Pons (tissue), 1 donor: ENCODE results near the gene ANKRD31.
"Not testable (repeated sequence)": the region's sequence is repeated elsewhere in the genome, so short reads cannot be mapped to it uniquely, and the experiment has no call there.

Experiments
- DNase-seq: peaks from one replicate; pipeline ENCODE4 v3.0.0-alpha.2; 2016; ENCODE audit warnings: low spot score

Gene ANKRD31, protein sequence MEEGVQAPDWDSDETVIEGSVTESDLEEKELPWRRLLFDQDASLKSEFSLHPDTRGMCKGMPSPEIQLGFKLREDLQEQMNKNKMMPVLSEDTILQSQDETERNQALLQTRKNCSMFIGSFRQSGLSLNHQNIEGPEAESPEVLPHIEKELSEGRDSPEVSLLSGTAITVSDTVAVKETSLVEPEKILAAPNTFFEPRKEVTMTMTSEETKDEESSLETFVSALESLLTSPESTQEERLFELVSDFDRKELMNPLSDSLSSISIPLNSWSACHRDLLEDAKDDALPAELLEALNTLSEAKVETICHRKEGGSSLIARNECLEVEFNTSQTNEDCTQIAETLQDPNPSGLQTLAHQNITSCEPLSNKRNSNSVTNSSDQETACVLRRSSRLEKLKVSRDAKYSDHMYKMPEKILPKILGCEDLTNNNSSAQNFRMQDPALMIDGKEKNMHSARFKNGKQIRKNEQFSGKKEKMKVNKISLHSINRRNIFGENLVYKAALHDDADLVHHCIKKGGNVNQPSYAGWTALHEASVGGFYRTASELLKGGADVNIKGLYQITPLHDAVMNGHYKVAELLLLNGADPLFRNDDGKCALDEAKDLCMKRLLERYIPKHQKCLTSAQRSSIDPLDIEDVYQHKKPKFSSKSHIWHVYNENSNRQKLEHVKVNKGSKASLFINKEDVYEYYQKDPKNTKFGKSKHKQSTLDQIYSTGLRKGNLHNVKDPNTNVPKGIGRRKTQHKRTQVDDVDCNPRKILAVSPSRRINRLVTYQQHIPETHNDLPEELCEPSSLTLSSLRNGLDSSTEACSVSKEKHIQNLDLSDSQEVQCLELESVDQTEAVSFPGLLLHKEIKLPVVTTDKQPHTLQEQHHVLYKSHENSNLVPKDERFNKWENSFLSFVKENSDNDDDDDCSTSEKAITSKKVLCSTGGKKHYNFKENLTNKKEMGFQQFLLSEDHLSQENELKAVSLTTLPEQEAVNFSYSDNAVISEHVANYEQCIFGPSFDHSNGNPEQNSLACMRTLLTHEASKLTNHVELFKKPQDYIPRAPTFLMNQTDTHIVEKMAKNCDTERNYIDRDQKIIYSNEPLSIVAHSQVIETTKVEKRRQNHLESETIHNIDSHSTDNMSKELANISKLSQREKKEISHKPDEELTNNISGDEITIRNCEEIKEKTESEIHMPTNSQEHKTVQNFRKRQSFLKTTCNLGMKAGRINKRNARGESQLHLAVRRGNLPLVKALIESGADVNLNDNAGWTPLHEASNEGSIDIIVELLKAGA (N-terminal part only)

DNA sequence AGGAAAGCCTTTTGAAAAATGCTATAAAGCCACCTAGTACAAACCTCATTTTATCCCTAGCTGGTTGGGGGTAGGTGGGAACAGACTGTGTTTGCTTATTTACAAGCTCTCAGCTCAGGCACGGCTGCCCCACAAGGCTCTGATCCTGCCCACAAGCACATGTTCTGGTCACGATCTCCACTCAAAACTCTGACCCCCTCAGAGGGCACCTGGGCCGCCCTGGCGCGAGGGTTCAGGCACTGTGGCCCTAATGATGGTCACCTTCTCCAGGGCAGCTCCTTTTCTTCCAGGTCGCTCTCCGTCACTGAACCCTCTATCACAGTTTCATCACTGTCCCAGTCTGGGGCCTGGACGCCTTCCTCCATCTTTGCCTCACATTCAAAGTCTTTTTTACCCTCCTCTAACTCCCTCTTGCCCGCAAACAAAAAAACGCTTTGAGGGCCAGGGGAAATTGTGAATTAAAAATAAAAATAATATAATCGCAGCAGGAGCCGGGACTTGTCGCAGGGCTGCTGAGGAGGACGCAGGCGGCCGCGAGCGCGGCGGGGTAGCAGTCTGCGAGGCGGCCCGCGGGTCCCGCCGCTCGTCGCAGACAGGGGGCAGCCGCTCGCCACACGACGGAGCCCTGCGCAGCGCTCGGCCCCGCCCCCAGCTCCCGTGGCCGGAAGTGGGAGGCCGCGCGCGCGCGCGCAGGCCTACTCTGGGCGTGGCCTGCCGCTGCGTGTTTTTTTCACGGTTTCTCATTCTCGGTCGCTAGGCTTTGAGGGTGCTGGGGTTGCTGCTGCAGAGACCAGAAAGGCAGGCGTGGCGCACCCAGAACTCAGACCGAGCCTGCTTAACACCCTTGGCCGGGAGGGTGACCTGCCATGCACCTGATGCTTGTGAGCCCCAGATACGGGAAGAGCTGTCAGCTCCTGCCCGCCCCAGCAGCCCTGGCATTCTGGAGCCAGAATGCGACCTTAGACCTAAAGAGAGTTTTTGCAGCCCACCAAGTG lies at the start of gene ANKRD31:
Gene ANKRD31 (minus strand): TSS at position 557 of the 995 bp plus-strand sequence. CDS start 192 bp downstream, at position 365.
- DNase-seq, result peak; percentile 83

DNA sequence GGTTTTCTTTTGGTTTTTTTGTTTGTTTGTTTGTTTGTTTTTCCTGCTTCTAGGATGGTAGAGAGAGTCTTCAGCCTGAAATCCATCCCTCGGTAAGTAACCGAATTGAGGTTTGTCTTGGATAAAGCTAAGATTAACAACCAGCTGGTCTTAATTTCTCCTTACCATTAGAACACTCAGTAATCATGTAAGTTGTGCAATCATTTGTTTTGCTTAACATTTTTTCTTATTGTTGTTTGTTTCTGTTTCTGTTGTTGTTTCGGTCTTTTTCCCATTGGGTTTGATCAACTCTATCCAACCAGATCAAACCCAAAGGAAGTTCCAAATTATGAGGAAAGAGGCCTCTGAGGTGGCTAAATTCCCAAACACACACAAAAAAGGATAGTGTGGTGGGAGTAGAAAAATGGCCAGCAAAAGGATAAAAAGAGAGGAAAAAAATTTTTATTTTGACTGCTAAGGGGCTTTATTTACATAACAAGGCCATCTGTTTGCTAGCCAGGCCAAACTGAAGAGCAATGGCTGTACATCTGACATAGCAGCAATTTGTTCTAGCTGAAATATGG lies 49.6 kb upstream of the ANKRD31 start:
- DNase-seq, result no peak

DNA sequence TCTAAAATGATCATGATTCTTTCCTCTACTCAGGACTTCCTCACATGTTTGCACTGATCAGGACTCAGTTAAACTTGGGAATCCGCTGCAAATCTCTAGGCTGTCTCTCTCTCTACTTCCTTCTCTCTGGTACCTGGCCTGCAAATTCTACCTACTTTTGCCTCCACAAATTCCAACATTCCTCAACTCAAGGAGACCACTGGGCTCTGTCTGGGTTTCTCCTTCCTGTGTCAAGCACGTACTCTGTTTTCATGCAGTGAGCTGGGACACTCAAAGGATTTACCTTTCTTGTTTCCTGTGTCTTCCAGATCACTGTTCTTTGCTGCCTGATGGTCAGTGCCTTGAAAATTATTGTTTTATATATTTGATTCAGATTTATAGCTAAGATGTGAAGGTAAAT lies 45.9 kb upstream of the ANKRD31 start:
- DNase-seq, result no peak

DNA sequence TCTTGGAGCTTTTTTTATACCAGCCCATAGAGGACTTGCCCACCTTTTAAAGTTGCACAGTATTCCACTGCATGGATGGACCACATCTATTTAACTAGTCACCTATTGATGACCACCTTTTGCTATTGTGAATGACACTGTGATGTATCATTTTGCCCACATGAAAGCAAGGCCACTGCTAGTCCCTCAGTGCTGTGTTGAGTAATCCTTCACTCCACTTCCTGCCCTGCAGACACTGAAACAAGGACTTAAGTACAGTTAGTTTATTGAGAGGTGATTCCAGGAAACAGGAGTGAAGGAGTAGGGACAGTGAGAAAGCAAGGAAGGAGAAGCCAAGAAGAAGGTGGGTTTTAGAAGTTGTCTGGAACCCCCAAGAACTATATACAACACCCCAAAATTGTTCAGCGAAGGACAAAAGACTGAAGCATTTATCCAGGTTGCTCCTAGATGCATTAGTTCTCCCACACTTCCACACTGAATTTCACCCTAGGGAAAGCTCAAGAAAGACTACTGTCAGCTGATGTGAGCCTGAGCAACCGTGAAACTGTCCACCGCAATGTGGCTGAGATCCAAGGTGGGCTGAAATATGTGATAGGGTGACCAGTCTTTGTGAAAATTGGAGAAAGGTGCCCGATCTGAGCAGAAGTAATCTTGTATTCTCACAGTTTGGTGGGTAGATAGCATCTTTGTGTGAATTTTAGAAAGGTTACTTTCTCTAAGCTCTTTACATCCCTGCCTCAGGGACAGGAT lies 45.2 kb upstream of the ANKRD31 start:
- DNase-seq, result no peak

DNA sequence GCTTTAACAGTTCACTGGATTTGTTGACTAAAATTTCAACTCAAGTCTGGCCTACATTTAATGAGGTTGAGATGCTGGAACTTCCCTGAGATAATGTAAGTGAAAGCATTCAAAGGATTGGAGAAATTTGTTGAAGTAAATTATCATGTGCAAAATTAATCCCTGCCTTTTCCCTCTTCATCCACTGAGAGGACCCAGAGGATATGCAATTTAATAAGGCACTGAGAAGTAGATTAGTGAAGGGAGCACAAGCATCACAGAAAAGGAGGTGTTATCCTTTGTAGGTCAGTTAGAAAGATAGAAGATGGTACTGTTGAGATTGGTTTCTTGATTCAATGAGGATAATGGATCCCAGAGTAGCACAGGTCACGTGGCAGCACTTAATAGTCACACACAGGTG lies 42.6 kb upstream of the ANKRD31 start:
- no peak for DNase-seq

DNA sequence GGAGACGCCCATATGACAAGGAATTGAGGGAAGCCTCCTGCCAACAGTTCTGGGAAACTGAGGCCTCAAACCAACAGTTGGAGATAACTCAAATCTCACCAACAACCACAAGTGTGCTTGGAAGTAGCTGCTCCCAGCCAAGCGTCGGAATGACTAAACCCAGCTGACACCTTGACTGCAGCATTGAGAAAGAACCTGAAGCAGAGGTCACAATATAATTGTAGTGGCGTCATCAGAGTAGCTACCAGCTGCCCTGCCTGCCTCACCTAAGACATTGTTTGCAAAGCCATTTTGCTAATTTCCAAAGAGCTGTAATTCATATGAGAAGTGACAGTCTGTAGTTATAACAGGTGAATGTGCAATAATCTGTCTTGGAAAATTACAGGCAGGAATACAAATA lies 40.8 kb upstream of the ANKRD31 start:
- DNase-seq, result no peak

DNA sequence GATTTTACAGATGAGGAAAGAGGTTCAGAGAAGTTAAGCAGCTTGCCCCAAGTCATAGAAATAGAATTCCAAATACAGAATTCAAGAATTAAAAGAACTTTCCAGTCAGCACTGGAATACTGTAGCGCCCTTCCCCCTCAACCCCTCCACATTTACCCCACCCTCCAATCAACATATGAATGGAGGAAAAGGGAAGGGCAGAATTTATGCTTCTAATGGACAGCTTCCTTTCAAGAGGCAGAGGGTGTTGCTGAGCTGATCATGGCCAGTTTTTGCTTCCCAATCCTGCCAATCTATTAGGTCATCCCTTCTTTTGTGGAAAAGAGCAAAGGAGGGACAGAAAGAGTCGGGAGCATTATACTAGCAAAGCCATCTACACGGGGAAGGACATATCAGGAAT lies 39.1 kb upstream of the ANKRD31 start:
- no peak for DNase-seq

DNA sequence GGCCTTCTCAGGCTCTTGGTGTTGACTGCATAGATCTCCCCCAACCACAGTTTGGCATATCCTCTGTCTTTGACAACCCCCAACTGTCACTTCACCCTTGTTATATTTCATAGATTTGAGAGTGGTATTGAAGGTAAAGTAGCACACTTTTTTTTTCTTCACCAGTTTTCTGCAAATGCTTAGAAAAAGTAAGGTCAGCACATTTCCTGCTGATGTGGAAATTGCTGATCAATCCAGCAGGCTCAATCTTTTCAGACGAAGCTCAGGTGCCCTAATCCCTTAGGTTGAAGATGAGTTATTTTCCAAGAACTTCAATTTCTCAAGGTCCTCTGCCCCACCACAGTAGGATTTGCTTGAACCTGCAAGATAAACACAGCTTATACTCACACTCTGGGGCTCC lies 38.5 kb upstream of the ANKRD31 start:
- no peak for DNase-seq

DNA sequence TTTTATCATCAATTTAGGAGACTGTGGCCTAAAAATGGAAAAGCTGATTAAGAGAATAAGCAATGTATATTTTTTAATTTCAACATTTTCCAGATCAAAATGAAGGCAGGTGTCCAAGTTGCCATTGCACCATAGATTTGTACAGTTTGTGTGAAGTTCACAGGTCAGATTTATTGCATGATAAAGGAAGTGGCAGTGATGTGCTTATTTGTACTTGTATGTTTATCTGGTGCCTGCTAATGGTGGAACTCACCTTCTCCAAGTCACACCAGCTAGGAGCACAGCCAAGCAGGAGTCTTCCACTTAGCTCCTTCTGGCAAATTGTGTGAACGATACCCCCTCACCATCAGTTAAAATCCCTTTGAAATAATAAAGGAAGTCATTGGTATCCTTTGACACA lies 37.8 kb upstream of the ANKRD31 start:
- DNase-seq, result no peak

DNA sequence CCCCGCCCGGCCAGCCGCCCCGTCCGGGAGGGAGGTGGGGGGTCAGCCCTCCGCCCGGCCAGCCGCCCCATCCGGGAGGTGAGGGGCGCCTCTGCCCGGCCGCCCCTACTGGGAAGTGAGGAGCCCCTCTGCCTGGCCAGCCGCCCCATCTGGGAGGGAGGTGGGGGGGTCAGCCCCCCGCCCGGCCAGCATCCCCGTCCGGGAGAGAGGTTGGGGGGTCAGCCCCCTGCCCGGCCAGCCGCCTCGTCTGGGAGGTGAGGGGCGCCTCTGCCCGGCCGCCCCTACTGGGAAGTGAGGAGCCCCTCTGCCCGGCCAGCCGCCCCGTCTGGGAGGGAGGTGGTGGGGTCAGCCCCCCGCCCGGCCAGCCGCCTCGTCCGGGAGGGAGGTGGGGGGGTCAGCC lies 33.9 kb upstream of the ANKRD31 start:
- not testable (repeated sequence) for DNase-seq

DNA sequence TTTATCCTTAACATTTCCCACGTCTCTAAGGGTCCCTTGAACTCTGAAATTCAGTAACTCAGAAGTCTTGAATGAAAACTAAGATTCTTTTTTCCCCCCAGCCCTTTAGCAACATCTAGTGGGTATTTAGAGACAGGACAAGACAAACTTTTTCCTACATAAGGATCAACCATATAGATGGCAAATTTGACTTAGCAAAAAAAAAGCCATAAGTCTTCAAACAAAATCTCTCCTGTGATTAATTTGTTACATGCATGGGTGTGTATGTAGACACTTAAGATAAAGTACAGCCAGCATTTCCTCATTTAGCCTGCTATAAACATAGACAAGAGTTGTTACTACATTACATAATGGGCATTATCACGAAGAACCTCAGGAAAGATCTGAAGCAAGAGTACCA lies 29.1 kb upstream of the ANKRD31 start:
- DNase-seq, result peak; percentile 48

DNA sequence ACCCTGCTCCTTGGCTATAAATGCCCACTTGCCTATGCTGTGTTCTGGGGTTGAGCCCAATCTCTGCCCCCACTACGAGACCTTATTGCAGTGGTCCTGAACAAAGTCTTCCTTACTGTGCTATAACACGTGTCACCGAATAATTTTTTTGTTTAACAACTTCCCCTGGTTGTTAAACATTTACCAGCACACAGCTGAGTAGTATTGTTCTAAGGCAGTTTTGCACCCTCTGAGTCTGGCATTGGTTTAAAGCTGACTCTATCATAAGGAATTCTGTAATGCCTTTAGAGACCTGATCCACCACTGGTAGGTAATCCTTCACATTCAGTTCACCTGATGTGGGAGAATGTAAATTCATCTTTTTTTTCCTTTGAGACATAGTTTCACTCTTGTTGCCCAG lies 25.6 kb upstream of the ANKRD31 start:
- no peak for DNase-seq

DNA sequence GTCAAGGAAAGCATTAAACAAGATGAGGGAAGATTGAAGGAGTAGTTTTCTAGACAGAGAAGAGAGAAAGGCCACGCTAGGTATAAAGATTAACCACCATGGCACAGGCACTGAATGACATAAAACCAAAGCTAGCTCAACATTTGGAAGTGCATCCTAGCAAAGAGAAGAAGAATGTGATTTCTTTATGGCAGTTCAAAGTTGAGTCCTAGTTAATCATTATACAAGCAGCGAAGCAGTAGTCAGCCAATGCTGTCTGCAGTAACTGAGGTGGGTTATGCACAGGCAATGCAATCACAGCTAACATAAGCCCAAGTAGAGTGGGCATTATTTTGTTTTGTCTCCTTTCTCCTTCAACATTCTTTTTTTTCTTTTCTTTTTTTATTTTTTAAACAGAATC lies 24.0 kb upstream of the ANKRD31 start:
- DNase-seq, result no peak

DNA sequence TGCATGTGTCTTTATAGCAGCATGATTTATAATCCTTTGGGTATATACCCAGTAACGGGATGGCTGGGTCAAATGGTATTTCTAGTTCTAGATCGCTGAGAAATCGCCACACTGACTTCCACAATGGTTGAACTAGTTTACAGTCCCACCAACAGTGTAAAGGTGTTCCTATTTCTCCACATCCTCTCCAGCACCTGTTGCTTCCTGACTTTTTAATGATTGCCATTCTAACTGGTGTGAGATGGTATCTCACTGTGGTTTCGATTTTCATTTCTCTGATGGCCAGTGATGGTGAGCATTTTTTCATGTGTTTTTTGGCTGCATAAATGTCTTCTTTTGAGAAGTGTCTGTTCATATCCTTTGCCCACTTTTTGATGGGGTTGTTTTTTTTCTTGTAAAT lies 13.8 kb upstream of the ANKRD31 start:
- DNase-seq, result not testable (repeated sequence)

DNA sequence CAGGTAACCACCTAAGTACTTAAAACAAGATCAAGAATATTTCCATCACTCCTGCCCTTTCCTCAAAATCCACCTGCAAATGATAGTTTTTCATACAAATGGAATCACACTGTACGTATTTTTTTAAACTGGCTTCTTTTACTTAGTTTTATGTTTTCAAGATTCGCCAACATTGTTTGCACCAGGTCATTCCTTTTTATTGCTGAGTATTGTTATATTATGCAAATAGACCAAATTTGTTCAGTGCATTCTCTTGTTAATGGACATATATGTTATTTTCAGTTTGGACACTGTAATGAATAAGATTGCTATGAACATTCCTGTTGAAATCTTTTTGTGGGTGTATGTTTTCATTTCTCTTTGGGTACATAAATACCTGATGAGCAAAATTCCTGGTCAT lies 8.3 kb upstream of the ANKRD31 start:
- no peak for DNase-seq

DNA sequence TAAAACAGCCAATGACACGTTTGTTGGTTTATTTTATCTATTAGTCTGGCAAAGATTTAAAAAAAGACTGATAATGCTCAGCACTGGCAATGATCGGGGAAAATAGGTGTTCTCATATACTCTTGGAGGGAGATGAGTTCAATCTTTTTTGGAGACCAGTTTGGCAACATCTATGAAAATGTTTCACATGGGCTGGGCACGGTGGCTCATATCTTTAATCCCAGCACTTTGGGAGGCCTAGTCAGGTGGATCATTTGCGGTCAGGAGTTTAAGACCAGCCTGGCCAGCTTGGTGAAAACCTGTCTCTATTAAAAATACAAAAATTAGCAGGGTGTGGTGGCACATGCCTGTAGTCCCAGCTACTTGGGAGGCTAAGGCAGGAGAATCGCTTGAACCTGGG lies 6.8 kb upstream of the ANKRD31 start:
- no peak for DNase-seq

DNA sequence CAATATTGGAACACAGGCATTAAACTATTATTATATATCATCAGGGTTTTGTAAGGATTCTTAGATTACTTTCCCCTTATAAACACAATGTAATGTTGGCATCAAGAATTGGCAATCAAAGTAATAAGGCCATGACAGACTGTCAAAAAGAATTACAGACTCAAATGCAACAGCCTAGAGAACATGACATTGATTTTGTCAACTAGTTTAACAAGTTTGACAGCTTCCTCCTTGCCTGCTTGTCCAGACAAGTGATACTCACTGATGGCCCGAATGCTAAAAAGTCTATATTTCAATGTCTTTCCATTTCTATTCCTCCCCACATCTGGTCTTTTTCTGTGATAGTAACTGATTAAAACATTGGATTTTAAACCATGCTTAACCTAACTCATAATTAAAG lies 6.4 kb upstream of the ANKRD31 start:
- no peak for DNase-seq

DNA sequence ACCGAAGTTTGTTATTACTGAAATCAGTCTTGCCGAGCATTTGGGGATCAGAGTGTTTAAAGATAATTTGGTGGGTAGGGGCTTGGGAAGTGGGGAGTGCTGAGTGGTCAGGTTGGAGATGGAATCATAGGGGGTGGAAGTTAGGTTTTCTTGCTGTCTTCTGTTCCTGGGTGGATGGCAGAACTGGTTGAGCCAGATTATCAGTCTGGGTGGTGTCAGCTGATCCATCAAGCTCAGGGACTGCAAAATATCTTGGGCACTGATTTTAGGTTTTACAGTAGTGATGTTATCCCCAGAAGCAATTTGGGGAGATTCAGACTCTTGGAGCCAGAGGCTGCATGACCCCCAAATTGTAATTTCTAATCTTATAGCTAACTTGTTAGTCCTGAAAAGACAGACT lies 5.4 kb upstream of the ANKRD31 start:
- no peak for DNase-seq

DNA sequence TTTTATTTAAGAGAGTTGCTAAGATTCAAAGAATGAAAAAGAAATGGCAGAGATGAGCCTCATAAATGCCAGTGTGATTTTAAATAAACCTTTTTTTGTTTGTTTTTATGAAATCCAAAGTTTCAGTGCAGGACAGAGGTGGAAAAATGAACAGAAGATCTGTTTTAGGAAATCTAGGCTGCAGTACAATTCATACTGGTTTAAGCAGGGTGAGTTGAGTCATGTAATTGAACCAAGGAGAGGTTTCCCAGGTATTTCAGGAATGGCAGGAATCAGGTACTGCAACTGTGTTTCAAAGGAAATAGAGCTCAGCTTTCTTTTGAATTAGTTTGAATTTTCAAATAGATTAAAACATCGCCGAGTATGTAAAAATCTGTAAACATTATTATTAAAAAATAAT lies 3.0 kb upstream of the ANKRD31 start:
- no peak for DNase-seq

DNA sequence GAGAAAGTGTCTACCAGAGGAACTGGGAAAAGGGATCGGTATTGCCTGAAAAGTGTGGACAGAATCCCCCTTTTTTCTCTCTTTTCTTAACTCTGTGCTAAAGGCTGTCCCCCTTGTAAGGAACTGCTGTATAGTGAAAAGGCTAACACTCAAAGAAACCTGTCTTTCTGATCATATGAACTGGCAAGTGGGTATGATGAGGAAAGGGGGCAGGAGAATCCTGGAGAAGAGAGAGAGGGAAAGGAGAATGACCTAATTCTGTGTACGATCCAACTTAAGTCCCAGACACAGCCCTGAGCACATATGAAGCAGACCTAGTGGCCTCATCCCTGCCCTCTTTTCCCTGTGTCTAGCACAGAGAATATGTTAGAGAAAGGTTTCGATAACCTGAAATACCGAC lies 967 bp downstream of the ANKRD31 start:
- DNase-seq, result no peak
